Natural killer cell (primary cell): ENCODE measurements around the gene OR10A4. TPM values are rescaled to one million over a fixed set of nuclear protein-coding genes. Genes with fewer than 3 reads are reported as not detected.

ENCODE experiments used
- ATAC-seq, 3 donors: fragments of 150-1000 bp in 2 of 3; fragments of 200-7000 bp in 1 of 3; cut with Tn5 transposase; 1 replicate in 1 of 3; 2 replicates in 2 of 3; pipeline ENCODE4 v1.10.0; 2021; ENCODE audit warnings: mild to moderate bottlenecking in 2 of 3, moderate library complexity in 2 of 3
- DNase-seq, 2 donors: peaks; one replicate each; pipeline versions ENCODE4 v3.0.0 to v3.0.0-alpha.2; 2013 to 2021; ENCODE audit warnings: mixed read lengths in 1 of 2
- H3K27ac ChIP-seq: one replicate; pipeline ENCODE4 v1.5.1; 2013; ENCODE audit warnings: mild to moderate bottlenecking, low read length
- H3K27me3 ChIP-seq: one replicate; pipeline ENCODE4 v1.6.1; 2013; ENCODE audit warnings: low read length; ENCODE audit not compliant: control insufficient read depth, insufficient read depth
- H3K36me3 ChIP-seq: one replicate; pipeline ENCODE4 v1.6.1; 2013; ENCODE audit warnings: low read length; ENCODE audit not compliant: control insufficient read depth, insufficient read depth
- H3K4me1 ChIP-seq: one replicate; pipeline ENCODE4 v1.6.1; 2013; ENCODE audit warnings: low read length; ENCODE audit not compliant: control insufficient read depth, insufficient read depth
- H3K4me3 ChIP-seq: one replicate; pipeline ENCODE4 v1.5.1; 2013; ENCODE audit warnings: low read length
- H3K9me3 ChIP-seq: one replicate; pipeline ENCODE4 v1.6.1; 2013; ENCODE audit warnings: low read length; ENCODE audit not compliant: control insufficient read depth, insufficient read depth
- H3K27ac Mint-ChIP-seq, 2 donors: one replicate each; pipeline ENCODE4 v1.8.0; 2022; ENCODE audit warnings: mild to moderate bottlenecking in 2 of 2, mixed read lengths in 2 of 2, moderate library complexity in 1 of 2
- H3K27me3 Mint-ChIP-seq, 2 donors: one replicate each; pipeline ENCODE4 v1.8.0; 2022; ENCODE audit warnings: low read depth in 2 of 2, mixed read lengths in 2 of 2
- H3K36me3 Mint-ChIP-seq: one replicate; pipeline ENCODE4 v1.8.0; 2022; ENCODE audit warnings: mixed read lengths
- H3K4me1 Mint-ChIP-seq, 2 donors: one replicate each; pipeline ENCODE4 v1.8.0; 2022; ENCODE audit warnings: mixed read lengths in 2 of 2
- H3K4me3 Mint-ChIP-seq: one replicate; pipeline ENCODE4 v1.8.0; 2022; ENCODE audit warnings: mild to moderate bottlenecking, moderate library complexity, mixed read lengths
- H3K9me3 Mint-ChIP-seq, 2 donors: one replicate each; pipeline ENCODE4 v1.8.0; 2022; ENCODE audit warnings: mixed read lengths in 2 of 2
- CTCF ChIP-seq: fragments of 200-600 bp; IDR thresholded peaks from one replicate; pipeline ENCODE4 v1.8.0; 2022; ENCODE audit warnings: antibody characterized with exemption
- WGBS: methylation state at CpG from one replicate; pipeline ENCODE4 v1.1.7; 2013; ENCODE audit warnings: missing lambda C conversion rate; ENCODE audit not compliant: insufficient coverage; 5-methylcytosine and 5-hydroxymethylcytosine counted together
- intact Hi-C: fragments of 100-400 bp; cut with micrococcal nuclease; formaldehyde crosslinking; loops from one replicate; pipeline ENCODE4 v1.14.2; 2022
- total RNA-seq, 4 donors: library from RNA; stranded (reverse); fragments of 120-200 nt in 1 of 4; gene quantifications; one replicate each; pipeline versions ENCODE4 v1.2.3 to v1.2.4, GENCODE V29; 2013 to 2022

Gene OR10A4
- total RNA-seq, 3 donors from 2014 or later (not counting 1 experiment from before 2014, with no cell fraction given): not detected

DNA sequence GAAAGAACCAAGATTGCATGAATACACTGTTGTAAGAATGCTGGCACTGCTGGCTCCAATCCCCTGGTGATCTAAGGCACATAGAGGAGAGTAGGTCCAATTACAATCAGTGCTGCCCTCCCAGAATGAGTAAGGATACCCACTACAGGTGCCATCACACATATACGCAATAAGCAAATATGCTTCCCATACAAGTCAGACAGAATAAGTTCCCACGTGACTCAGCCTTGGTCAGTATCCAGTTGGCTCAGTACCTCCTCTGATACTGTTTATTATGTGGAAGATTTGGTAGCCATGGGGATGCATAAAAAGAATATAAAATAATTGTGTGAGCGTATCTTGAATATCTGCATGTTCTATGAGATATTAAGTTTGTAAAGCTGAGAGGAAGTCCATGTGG, 35.5 kb downstream of the OR10A4 start:
- H3K9me3 Mint-ChIP-seq: peaks cover 0 to 2% of the 10 kb centered on the region in 2 donors
- H3K4me3 Mint-ChIP-seq: no peak overlapping the region
- H3K4me3 ChIP-seq: no peak overlapping the region
- no peaks in the 10 kb centered on the region for H3K36me3 Mint-ChIP-seq
- no peaks in the 10 kb centered on the region for H3K4me1 ChIP-seq
- no peaks in the 10 kb centered on the region for H3K36me3 ChIP-seq
- no peaks in the 10 kb centered on the region for H3K9me3 ChIP-seq
- 95% methylated on average over 3 of the region's 3 CpGs for WGBS
- H3K27ac ChIP-seq: no peak overlapping the region
- no peaks in the 10 kb centered on the region for H3K27me3 Mint-ChIP-seq
- no peak for TF ChIP-seq CTCF
- ATAC-seq (no peak), DNase-seq (no peak)
- H3K27me3 ChIP-seq: no peaks in the 10 kb centered on the region
- no peaks in the 10 kb centered on the region for H3K4me1 Mint-ChIP-seq
- intact Hi-C loops: no loop called here
- H3K27ac Mint-ChIP-seq: no peak overlapping the region

DNA sequence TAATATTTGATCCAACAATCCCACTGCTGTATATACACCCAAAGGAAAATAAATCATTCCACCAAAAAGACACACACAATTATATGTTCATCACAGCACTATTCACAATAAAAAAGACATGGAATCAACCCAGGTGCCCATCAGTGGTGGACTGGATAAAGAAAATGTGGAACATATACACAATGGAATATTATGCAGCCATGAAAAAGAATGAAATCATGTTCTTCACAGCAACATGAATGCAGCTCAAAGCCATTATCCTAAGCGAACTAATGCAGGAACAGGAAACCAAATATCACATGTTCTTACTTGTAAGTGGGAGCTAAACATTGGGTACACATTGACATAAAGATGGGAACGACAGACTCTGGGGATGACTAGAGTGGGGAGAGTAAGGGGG, 43.3 kb downstream of the OR10A4 start:
- Mint-ChIP-seq H3K9me3 (peaks cover 0 to 2% of the 10 kb centered on the region in 2 donors), H3K27ac (no peak overlapping the region), H3K4me1 (no peaks in the 10 kb centered on the region), H3K4me3 (no peak overlapping the region), H3K36me3 (no peaks in the 10 kb centered on the region), H3K27me3 (peaks cover 6 to 44% of the 10 kb centered on the region in 2 donors)
- ATAC-seq (no peak), DNase-seq (no peak)
- 40% methylated on average over 2 of the region's 2 CpGs for WGBS
- intact Hi-C loops: no loop called here
- Histone ChIP-seq H3K36me3 (no peaks in the 10 kb centered on the region), H3K4me1 (no peaks in the 10 kb centered on the region), H3K9me3 (no peaks in the 10 kb centered on the region), H3K27ac (no peak overlapping the region), H3K4me3 (no peak overlapping the region), H3K27me3 (no peaks in the 10 kb centered on the region)
- no peak for TF ChIP-seq CTCF

GRCh38 chr11:6920702-6921101, 44.3 kb downstream of the OR10A4 start, which contains the start of gene OR2D3:
Gene OR2D3 (plus strand): TSS chr11:6921002. CDS start chr11:6921002, 0 bp downstream.
- Mint-ChIP-seq H3K36me3 (no peaks in the 10 kb centered on the region), H3K27ac (no peak within 1 kb of the TSS), H3K9me3 (peaks cover 0 to 2% of the 10 kb centered on the region in 2 donors), H3K27me3 (peaks cover 6 to 50% of the 10 kb centered on the region in 2 donors), H3K4me3 (no peak within 1 kb of the TSS), H3K4me1 (peaks cover 0 to 1% of the 10 kb centered on the region in 2 donors)
- no peak for TF ChIP-seq CTCF
- Histone ChIP-seq H3K27ac (no peak within 1 kb of the TSS), H3K9me3 (no peaks in the 10 kb centered on the region), H3K4me3 (no peak within 1 kb of the TSS), H3K27me3 (no peaks in the 10 kb centered on the region), H3K4me1 (no peaks in the 10 kb centered on the region), H3K36me3 (no peaks in the 10 kb centered on the region)
- ATAC-seq: no peak
- no peak for DNase-seq
- intact Hi-C loops: no loop called here
- no CpG with 5 or more reads among the region's 1 CpG for WGBS

GRCh38 chr11:6925007-6925577, 48.7 kb downstream of the OR10A4 start:
- Mint-ChIP-seq H3K27me3 (peaks cover 8 to 71% of the 10 kb centered on the region in 2 donors), H3K4me3 (peak overlapping the region; percentile 26), H3K27ac (no peak overlapping the region), H3K9me3 (peaks cover 0 to 4% of the 10 kb centered on the region in 2 donors), H3K4me1 (peaks cover 17 to 22% of the 10 kb centered on the region in 2 donors), H3K36me3 (no peaks in the 10 kb centered on the region)
- H3K4me3 ChIP-seq: no peak overlapping the region
- TF ChIP-seq CTCF: no peak
- H3K9me3 ChIP-seq: no peaks in the 10 kb centered on the region
- H3K4me1 ChIP-seq: peaks cover 9% of the 10 kb centered on the region
- no peak overlapping the region for H3K27ac ChIP-seq
- peaks cover 5% of the 10 kb centered on the region for H3K27me3 ChIP-seq
- intact Hi-C loops: no loop called here
- DNase-seq (no peak), ATAC-seq (no peak)
- no peaks in the 10 kb centered on the region for H3K36me3 ChIP-seq
